ENCODE results near the gene WAC. TPM values are rescaled to one million over a fixed set of nuclear protein-coding genes. Genes with fewer than 3 reads are reported as not detected.
"Not testable (repeated sequence)": the region's sequence is repeated elsewhere in the genome, so short reads cannot be mapped to it uniquely, and the experiment has no call there.

WAC gene
- 36.6 and 56.5 TPM in 2 replicates for total RNA-seq

DNA sequence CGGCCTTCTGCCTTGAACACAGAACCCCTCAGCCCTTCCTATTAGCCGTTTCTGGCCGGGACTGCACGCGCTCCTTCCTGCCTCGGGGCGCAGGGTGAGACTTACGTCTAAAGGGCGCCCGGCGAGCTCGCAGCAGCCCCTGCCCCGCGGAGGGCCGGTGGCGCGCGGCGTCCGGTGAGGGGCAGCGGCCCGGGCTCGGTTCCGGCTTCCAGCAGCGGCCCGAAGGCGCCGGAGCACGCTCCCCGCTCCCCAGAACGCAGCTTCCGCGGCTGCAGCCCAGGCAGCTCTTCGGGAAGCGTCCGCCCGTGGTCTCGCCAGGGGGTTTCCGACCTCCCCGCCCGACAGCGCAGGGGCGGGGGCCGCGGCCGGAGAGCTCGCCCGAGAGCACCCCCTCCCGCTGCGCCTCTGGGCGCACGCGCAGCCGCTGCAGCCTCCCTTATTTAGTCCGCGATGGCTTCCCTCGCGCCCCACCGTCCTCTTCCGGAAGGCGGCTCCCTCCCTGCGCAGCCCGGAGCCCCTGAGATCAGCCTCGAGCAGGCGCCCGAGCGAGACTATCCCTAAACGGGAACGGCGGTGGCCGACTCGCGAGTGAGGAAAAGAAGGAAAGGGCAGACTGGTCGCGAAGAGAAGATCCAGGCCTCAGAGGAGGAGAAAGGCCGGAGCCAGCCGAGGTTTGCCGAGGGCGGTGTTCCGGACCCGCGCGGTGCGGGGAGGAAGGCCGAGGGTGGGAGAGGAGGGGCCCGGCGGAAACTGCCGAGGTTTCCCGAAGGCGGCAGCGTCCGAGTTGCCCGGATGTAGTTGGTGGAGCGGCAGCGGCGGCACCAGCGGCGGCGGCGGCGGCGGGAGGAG lies at the start of gene WAC:
Gene WAC, plus strand, starts transcription at position 782 of the 849 bp plus-strand sequence. CDS start 462 bp downstream, outside the sequence.
- no peak for FAIRE-seq
- peak within 1 kb of the TSS; percentile 69 for H3K4me3 ChIP-seq (ENCODE audit: low read depth, low read length)
- peak; percentile 71 for DNase-seq (ENCODE audit: low read depth)
- no peaks in the 10 kb centered on the region for H3K27me3 ChIP-seq (ENCODE audit: control insufficient read depth, insufficient read depth, low read length)
- TF ChIP-seq, protein P1, sequence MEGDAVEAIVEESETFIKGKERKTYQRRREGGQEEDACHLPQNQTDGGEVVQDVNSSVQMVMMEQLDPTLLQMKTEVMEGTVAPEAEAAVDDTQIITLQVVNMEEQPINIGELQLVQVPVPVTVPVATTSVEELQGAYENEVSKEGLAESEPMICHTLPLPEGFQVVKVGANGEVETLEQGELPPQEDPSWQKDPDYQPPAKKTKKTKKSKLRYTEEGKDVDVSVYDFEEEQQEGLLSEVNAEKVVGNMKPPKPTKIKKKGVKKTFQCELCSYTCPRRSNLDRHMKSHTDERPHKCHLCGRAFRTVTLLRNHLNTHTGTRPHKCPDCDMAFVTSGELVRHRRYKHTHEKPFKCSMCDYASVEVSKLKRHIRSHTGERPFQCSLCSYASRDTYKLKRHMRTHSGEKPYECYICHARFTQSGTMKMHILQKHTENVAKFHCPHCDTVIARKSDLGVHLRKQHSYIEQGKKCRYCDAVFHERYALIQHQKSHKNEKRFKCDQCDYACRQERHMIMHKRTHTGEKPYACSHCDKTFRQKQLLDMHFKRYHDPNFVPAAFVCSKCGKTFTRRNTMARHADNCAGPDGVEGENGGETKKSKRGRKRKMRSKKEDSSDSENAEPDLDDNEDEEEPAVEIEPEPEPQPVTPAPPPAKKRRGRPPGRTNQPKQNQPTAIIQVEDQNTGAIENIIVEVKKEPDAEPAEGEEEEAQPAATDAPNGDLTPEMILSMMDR (IDR thresholded peaks at IDR 0.05; ENCODE audit: insufficient read depth, low read length, severe bottlenecking), result no peak
- H3K36me3 ChIP-seq (ENCODE audit: control insufficient read depth, insufficient read depth, low read length), result peaks cover 10% of the 10 kb centered on the region

- DNase-seq (ENCODE audit: low read depth) (no peak), FAIRE-seq (no peak)
- Histone ChIP-seq H3K4me3 (ENCODE audit: low read depth, low read length) (no peak overlapping the region), H3K27me3 (ENCODE audit: control insufficient read depth, insufficient read depth, low read length) (no peaks in the 10 kb centered on the region), H3K36me3 (ENCODE audit: control insufficient read depth, insufficient read depth, low read length) (no peaks in the 10 kb centered on the region)
- TF ChIP-seq, protein P1 (IDR thresholded peaks at IDR 0.05; ENCODE audit: insufficient read depth, low read length, severe bottlenecking), result no peak
Measured at GRCh38 chr10:28489206-28489605, 43.7 kb upstream of the WAC start.

GRCh38 chr10:28490256-28490865 lies 42.6 kb upstream of the WAC start:
- not testable (repeated sequence) for H3K36me3 ChIP-seq (ENCODE audit: control insufficient read depth, insufficient read depth, low read length); H3K4me3 ChIP-seq (ENCODE audit: low read depth, low read length); FAIRE-seq; H3K27me3 ChIP-seq (ENCODE audit: control insufficient read depth, insufficient read depth, low read length); DNase-seq (ENCODE audit: low read depth)

DNA sequence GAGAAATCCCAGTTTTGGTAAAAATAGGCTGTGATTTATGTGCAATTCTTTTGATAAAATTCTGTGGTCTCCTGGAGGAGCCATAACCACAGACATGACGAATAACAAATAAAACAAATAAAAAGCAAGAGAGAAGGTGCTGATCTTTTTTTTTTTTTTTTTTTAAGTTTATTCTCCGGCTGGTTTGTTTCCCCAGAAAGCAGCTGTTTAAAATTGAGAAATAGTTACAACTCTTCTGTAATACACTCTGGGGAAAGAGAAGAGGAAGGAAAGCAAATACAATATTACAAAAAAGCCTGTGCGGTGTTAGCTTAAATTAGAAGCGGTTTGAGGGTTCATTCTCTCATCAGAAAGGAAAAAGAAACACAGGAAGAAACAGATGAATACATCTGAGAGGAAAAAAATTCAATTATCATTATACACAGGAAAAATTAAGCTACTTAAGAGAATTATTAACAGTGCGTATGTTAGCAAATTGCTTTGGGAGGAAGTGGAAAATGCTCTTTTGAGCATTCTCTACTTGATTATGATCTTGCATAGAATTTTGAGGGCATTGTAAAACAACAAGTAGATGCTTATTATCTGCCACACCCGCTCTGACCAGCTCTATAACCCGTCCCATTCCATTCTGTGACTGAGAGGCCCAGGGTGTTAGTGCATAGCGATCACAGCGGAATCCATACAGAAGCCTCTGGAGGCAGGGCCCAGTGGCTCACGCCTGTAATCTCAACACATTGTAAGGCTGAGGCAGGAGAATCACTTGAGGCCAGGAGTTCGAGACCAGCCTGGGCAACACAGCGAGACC lies 40.6 kb upstream of the WAC start:
- Histone ChIP-seq H3K27me3 (ENCODE audit: control insufficient read depth, insufficient read depth, low read length) (no peaks in the 10 kb centered on the region), H3K4me3 (ENCODE audit: low read depth, low read length) (no peak overlapping the region), H3K36me3 (ENCODE audit: control insufficient read depth, insufficient read depth, low read length) (no peaks in the 10 kb centered on the region)
- TF ChIP-seq, protein P1 (IDR thresholded peaks at IDR 0.05; ENCODE audit: insufficient read depth, low read length, severe bottlenecking), result no peak
- no peak for DNase-seq (ENCODE audit: low read depth)
- FAIRE-seq, result no peak

- Histone ChIP-seq H3K36me3 (ENCODE audit: control insufficient read depth, insufficient read depth, low read length) (no peaks in the 10 kb centered on the region), H3K4me3 (ENCODE audit: low read depth, low read length) (no peak overlapping the region), H3K27me3 (ENCODE audit: control insufficient read depth, insufficient read depth, low read length) (no peaks in the 10 kb centered on the region)
- FAIRE-seq, result no peak
- DNase-seq (ENCODE audit: low read depth), result no peak
- TF ChIP-seq, protein P1 (IDR thresholded peaks at IDR 0.05; ENCODE audit: insufficient read depth, low read length, severe bottlenecking), result no peak
Measured at GRCh38 chr10:28494420-28494819, 38.5 kb upstream of the WAC start.

- FAIRE-seq, result no peak
- H3K27me3 ChIP-seq (ENCODE audit: control insufficient read depth, insufficient read depth, low read length), result no peaks in the 10 kb centered on the region
- H3K36me3 ChIP-seq (ENCODE audit: control insufficient read depth, insufficient read depth, low read length), result no peaks in the 10 kb centered on the region
- H3K4me3 ChIP-seq (ENCODE audit: low read depth, low read length), result no peak overlapping the region
- TF ChIP-seq, protein P1 (IDR thresholded peaks at IDR 0.05; ENCODE audit: insufficient read depth, low read length, severe bottlenecking), result no peak
- DNase-seq (ENCODE audit: low read depth), result no peak
Measured at GRCh38 chr10:28495084-28495483, 37.8 kb upstream of the WAC start.
